C4-2B (cell line): ENCODE results near the gene SLC24A3.

Source experiments
- CTCF ChIP-seq: fragments of 450-650 bp; conservative IDR thresholded peaks from 2 replicates; pipeline ENCODE4 v1.5.1; 2017; ENCODE audit warnings: mild to moderate bottlenecking
- ZFX ChIP-seq: fragments of 450-650 bp; IDR thresholded peaks from 2 replicates; pipeline ENCODE4 v1.6.1; 2017

DNA sequence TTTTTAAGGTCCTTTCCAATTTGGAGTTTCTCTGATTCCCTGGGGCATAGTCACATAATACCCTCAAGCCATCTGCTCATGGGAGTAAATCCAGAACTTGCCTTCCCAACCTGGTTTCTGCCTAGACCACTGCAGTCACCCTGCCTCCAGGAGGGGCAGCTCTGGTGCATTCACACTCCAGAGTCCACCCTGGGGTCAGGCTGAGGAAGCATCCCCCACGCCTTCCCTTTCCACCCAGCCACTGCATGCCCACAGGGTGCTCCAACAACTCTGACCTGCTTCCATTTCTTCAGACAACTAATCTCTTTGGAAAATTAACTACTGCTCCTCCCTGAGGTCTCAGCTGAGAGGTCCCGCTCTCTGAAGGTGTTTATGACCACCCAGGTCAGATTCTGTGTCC lies 334.2 kb downstream of the SLC24A3 start:
- TF ChIP-seq CTCF (no peak), ZFX (no peak)
